ENCODE measurements around the gene CACNA2D4. TPM values are rescaled to one million over a fixed set of nuclear protein-coding genes. Genes with fewer than 3 reads are reported as not detected.
A peak's percentile ranks its signal among the peaks of the same experiment; 100 is the strongest.

Gene CACNA2D4
- total RNA-seq, 1 donor from 2014 or later, result not detected

- no peak for DNase-seq
- no peak for TF ChIP-seq CTCF (IDR thresholded peaks at IDR 0.05; ENCODE audit: partially characterized antibody, unreplicated experiment)
- peaks cover 3% of the 10 kb centered on the region for H3K9me3 Mint-ChIP-seq (ENCODE audit: unreplicated experiment)
- H3K4me1 Mint-ChIP-seq (ENCODE audit: low read depth, unreplicated experiment), result peaks cover 30% of the 10 kb centered on the region
- H3K27me3 Mint-ChIP-seq (ENCODE audit: unreplicated experiment), result peaks cover 6% of the 10 kb centered on the region
- H3K4me3 Mint-ChIP-seq (ENCODE audit: unreplicated experiment), result no peak overlapping the region
- H3K27ac Mint-ChIP-seq (ENCODE audit: unreplicated experiment), result no peak overlapping the region
- no peaks in the 10 kb centered on the region for H3K36me3 Mint-ChIP-seq (ENCODE audit: unreplicated experiment)
These were observed 39.8 kb downstream of the CACNA2D4 start for GRCh38 chr12:1878695-1879094.

GRCh38 chr12:1878214-1878613 lies 40.2 kb downstream of the CACNA2D4 start:
- Mint-ChIP-seq H3K4me1 (ENCODE audit: low read depth, unreplicated experiment) (peaks cover 34% of the 10 kb centered on the region), H3K4me3 (ENCODE audit: unreplicated experiment) (no peak overlapping the region), H3K27me3 (ENCODE audit: unreplicated experiment) (peaks cover 6% of the 10 kb centered on the region)

GRCh38 chr12:1877169-1877878 lies 41.1 kb downstream of the CACNA2D4 start:
- no peak overlapping the region for H3K4me3 Mint-ChIP-seq (ENCODE audit: unreplicated experiment)
- H3K27ac Mint-ChIP-seq (ENCODE audit: unreplicated experiment), result no peak overlapping the region
- H3K9me3 Mint-ChIP-seq (ENCODE audit: unreplicated experiment), result peaks cover 3% of the 10 kb centered on the region
- H3K36me3 Mint-ChIP-seq (ENCODE audit: unreplicated experiment), result no peaks in the 10 kb centered on the region
- DNase-seq, result no peak
- TF ChIP-seq CTCF (IDR thresholded peaks at IDR 0.05; ENCODE audit: partially characterized antibody, unreplicated experiment), result no peak
- peaks cover 38% of the 10 kb centered on the region for H3K4me1 Mint-ChIP-seq (ENCODE audit: low read depth, unreplicated experiment)
- H3K27me3 Mint-ChIP-seq (ENCODE audit: unreplicated experiment), result peaks cover 6% of the 10 kb centered on the region

More at GRCh38 chr12:1878214-1878613, 40.2 kb downstream of the CACNA2D4 start:
- H3K27ac Mint-ChIP-seq (ENCODE audit: unreplicated experiment), result no peak overlapping the region
- no peak for TF ChIP-seq CTCF (IDR thresholded peaks at IDR 0.05; ENCODE audit: partially characterized antibody, unreplicated experiment)
- no peaks in the 10 kb centered on the region for H3K36me3 Mint-ChIP-seq (ENCODE audit: unreplicated experiment)
- H3K9me3 Mint-ChIP-seq (ENCODE audit: unreplicated experiment), result peaks cover 3% of the 10 kb centered on the region
- DNase-seq, result no peak

GRCh38 chr12:1876086-1876485 lies 42.4 kb downstream of the CACNA2D4 start:
- H3K9me3 Mint-ChIP-seq (ENCODE audit: unreplicated experiment), result peaks cover 10% of the 10 kb centered on the region
- no peak for DNase-seq
- TF ChIP-seq CTCF (IDR thresholded peaks at IDR 0.05; ENCODE audit: partially characterized antibody, unreplicated experiment), result no peak
- no peak overlapping the region for H3K4me3 Mint-ChIP-seq (ENCODE audit: unreplicated experiment)
- peaks cover 8% of the 10 kb centered on the region for H3K27me3 Mint-ChIP-seq (ENCODE audit: unreplicated experiment)
- H3K4me1 Mint-ChIP-seq (ENCODE audit: low read depth, unreplicated experiment), result peaks cover 50% of the 10 kb centered on the region
- no peaks in the 10 kb centered on the region for H3K36me3 Mint-ChIP-seq (ENCODE audit: unreplicated experiment)
- peak overlapping the region; percentile 10 for H3K27ac Mint-ChIP-seq (ENCODE audit: unreplicated experiment)

- no peaks in the 10 kb centered on the region for H3K36me3 Mint-ChIP-seq (ENCODE audit: unreplicated experiment)
- H3K27me3 Mint-ChIP-seq (ENCODE audit: unreplicated experiment), result peaks cover 9% of the 10 kb centered on the region
- peaks cover 12% of the 10 kb centered on the region for H3K9me3 Mint-ChIP-seq (ENCODE audit: unreplicated experiment)
- H3K27ac Mint-ChIP-seq (ENCODE audit: unreplicated experiment), result peak overlapping the region; percentile 10
- no peak for TF ChIP-seq CTCF (IDR thresholded peaks at IDR 0.05; ENCODE audit: partially characterized antibody, unreplicated experiment)
- H3K4me1 Mint-ChIP-seq (ENCODE audit: low read depth, unreplicated experiment), result peaks cover 54% of the 10 kb centered on the region
- no peak for DNase-seq
- peak overlapping the region; percentile 41 for H3K4me3 Mint-ChIP-seq (ENCODE audit: unreplicated experiment)
These were observed 42.8 kb downstream of the CACNA2D4 start for GRCh38 chr12:1875608-1876007.
